HEK293 (cell line): ENCODE measurements around the gene LRRC4C.

Experiments used
- CTCF ChIA-PET: fragments of 350-600 bp; formaldehyde crosslinking; extraction: SDS; loops from one replicate; lab custom pipeline; 2021; ENCODE audit warnings: antibody characterized with exemption; lab: Yijun Ruan, JAX
- POLR2A ChIA-PET: fragments of 300-600 bp; formaldehyde crosslinking; extraction: SDS; loops from one replicate; lab custom pipeline; 2020; ENCODE audit warnings: antibody characterized with exemption, inconsistent platforms; lab: Yijun Ruan, JAX
- H3K27ac ChIP-seq: fragments of 200-500 bp; sonication (Bioruptor generic); 2 replicates; pipeline ENCODE4 v1.5.1; 2014; ENCODE audit warnings: low read depth, low read length, control low read depth, inconsistent platforms; ENCODE audit errors: extremely low read depth
- H3K36me3 ChIP-seq, 2 experiments: fragments of 200-500 bp in 1 of 2; sonication (Bioruptor generic) in 1 of 2; 1 replicate in 1 of 2; 2 replicates in 1 of 2; pipeline ENCODE4 v1.5.1; 2014 to 2017; ENCODE audit warnings: inconsistent platforms in 2 of 2, low read length in 2 of 2; ENCODE audit not compliant: control insufficient read depth in 2 of 2, insufficient read depth in 1 of 2
- H3K4me1 ChIP-seq: fragments of 200-500 bp; sonication (Bioruptor generic); 2 replicates; pipeline ENCODE4 v1.5.1; 2014; ENCODE audit warnings: mild to moderate bottlenecking, low read length, inconsistent platforms; ENCODE audit not compliant: control insufficient read depth, insufficient read depth
- H3K4me3 ChIP-seq: 2 replicates; pipeline ENCODE4 v1.5.1; 2011; ENCODE audit warnings: low read depth, mild to moderate bottlenecking, control low read depth, low read length, moderate library complexity
- H3K9me3 ChIP-seq: fragments of 200-500 bp; sonication (Bioruptor generic); 2 replicates; pipeline ENCODE4 v1.5.1; 2014; ENCODE audit warnings: low read depth, low read length, inconsistent platforms; ENCODE audit not compliant: control insufficient read depth, insufficient read depth
- GLI4 ChIP-seq: fragments of 450-650 bp; formaldehyde crosslinking; IDR thresholded peaks from 2 replicates; pipeline ENCODE4 v1.5.1; 2016; ENCODE audit warnings: missing biosample characterization, missing genetic modification characterization
- ZBTB11 ChIP-seq: fragments of 450-650 bp; formaldehyde crosslinking; conservative IDR thresholded peaks from 2 replicates; pipeline ENCODE4 v1.5.1; 2016; ENCODE audit warnings: low read depth, missing biosample characterization, missing genetic modification characterization
- ZEB2 ChIP-seq: fragments of 450-650 bp; formaldehyde crosslinking; IDR thresholded peaks from 2 replicates; pipeline ENCODE4 v1.5.1; 2016; ENCODE audit warnings: missing biosample characterization, missing genetic modification characterization
- ZFP69B ChIP-seq: fragments of 450-650 bp; formaldehyde crosslinking; IDR thresholded peaks from 2 replicates; pipeline ENCODE4 v1.5.1; 2016; ENCODE audit warnings: missing biosample characterization, missing genetic modification characterization
- ZIC2 ChIP-seq: fragments of 450-650 bp; formaldehyde crosslinking; IDR thresholded peaks from 2 replicates; pipeline ENCODE4 v1.5.1; 2016; ENCODE audit warnings: missing biosample characterization, missing genetic modification characterization
- ZNF10 ChIP-seq: fragments of 450-650 bp; formaldehyde crosslinking; IDR thresholded peaks from 2 replicates; pipeline ENCODE4 v1.5.1; 2017; ENCODE audit warnings: missing biosample characterization, missing genetic modification characterization
- ZNF266 ChIP-seq: fragments of 450-650 bp; formaldehyde crosslinking; IDR thresholded peaks from 2 replicates; pipeline ENCODE4 v1.5.1; 2016; ENCODE audit warnings: missing biosample characterization, missing genetic modification characterization, low read depth
- ZNF311 ChIP-seq: fragments of 450-650 bp; formaldehyde crosslinking; IDR thresholded peaks from 2 replicates; pipeline ENCODE4 v1.5.1; 2017; ENCODE audit warnings: missing biosample characterization, missing genetic modification characterization, borderline replicate concordance
- ZNF341 ChIP-seq: fragments of 450-650 bp; formaldehyde crosslinking; IDR thresholded peaks from 2 replicates; pipeline ENCODE4; 2016; ENCODE audit warnings: low read depth, missing biosample characterization, missing genetic modification characterization
- ZNF391 ChIP-seq: fragments of 450-650 bp; formaldehyde crosslinking; IDR thresholded peaks from 2 replicates; pipeline ENCODE4 v1.5.1; 2016; ENCODE audit warnings: low read depth, missing biosample characterization, missing genetic modification characterization, borderline replicate concordance
- ZNF416 ChIP-seq: fragments of 450-650 bp; formaldehyde crosslinking; IDR thresholded peaks from 2 replicates; pipeline ENCODE4 v1.5.1; 2016; ENCODE audit warnings: missing biosample characterization, missing genetic modification characterization
- ZNF423 ChIP-seq: fragments of 450-650 bp; formaldehyde crosslinking; IDR thresholded peaks from 2 replicates; pipeline ENCODE4 v1.5.1; 2016; ENCODE audit warnings: missing biosample characterization, missing genetic modification characterization
- ZNF571 ChIP-seq: fragments of 450-650 bp; formaldehyde crosslinking; IDR thresholded peaks from 2 replicates; pipeline ENCODE4 v1.5.0; 2017; ENCODE audit warnings: missing biosample characterization, missing genetic modification characterization
- ZNF600 ChIP-seq: fragments of 450-650 bp; formaldehyde crosslinking; IDR thresholded peaks from 2 replicates; pipeline ENCODE4 v1.5.1; 2016; ENCODE audit warnings: missing biosample characterization, missing genetic modification characterization
- ZNF660 ChIP-seq: fragments of 450-650 bp; IDR thresholded peaks from 2 replicates; pipeline ENCODE4 v1.5.1; 2018; ENCODE audit warnings: missing biosample characterization, mild to moderate bottlenecking, missing genetic modification characterization
- ZSCAN16 ChIP-seq: fragments of 450-650 bp; formaldehyde crosslinking; IDR thresholded peaks from 2 replicates; pipeline ENCODE4 v1.5.1; 2016; ENCODE audit warnings: missing biosample characterization, missing genetic modification characterization
- TF ChIP-seq, protein P1 (sequence below): fragments of 450-650 bp; formaldehyde crosslinking; IDR thresholded peaks from 2 replicates; pipeline ENCODE4 v1.5.1; 2016; ENCODE audit warnings: missing biosample characterization, missing genetic modification characterization
- TF ChIP-seq, protein P2 (sequence below): fragments of 450-650 bp; formaldehyde crosslinking; IDR thresholded peaks from 2 replicates; pipeline ENCODE4 v1.5.1; 2017; ENCODE audit warnings: missing biosample characterization, missing genetic modification characterization
- TF ChIP-seq, protein P3 (sequence below): fragments of 450-650 bp; formaldehyde crosslinking; IDR thresholded peaks from 2 replicates; pipeline ENCODE4 v1.5.1; 2017; ENCODE audit warnings: missing biosample characterization, missing genetic modification characterization

LRRC4C gene

DNA sequence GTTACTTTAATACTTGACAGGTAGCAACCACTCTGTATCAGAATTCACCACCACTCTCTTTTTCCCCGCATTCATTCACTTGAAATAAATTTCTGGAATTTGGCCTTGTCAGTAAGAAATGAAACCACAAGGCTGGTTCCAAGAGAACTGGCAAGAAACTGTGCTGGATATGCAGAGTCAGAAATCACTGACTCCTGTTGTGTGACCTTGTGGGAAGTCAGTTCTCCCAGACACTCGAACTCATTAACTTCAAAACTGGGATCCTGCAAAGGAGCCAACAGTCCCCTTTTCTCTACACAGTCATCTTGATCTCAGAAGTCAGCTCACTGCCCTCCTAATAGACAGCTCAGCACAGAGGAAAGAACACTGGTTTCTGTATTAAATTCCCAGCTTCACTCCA is 142.7 kb downstream of the LRRC4C start:
- POLR2A ChIA-PET, result no interaction called here
- H3K9me3 ChIP-seq, result no peaks in the 10 kb centered on the region
- no peaks in the 10 kb centered on the region for H3K4me1 ChIP-seq
- no peak overlapping the region for H3K4me3 ChIP-seq
- H3K36me3 ChIP-seq, result no peaks in the 10 kb centered on the region
- TF ChIP-seq ZEB2 (tag by site-specific recombination) (no peak), ZBTB11 (no peak), GLI4 (tag by site-specific recombination) (no peak), ZNF10 (tag by site-specific recombination) (no peak), ZFP69B (tag by site-specific recombination) (no peak), ZNF341 (tag by site-specific recombination) (no peak), ZNF423 (tag by site-specific recombination) (no peak), ZNF416 (tag by site-specific recombination) (no peak), ZNF660 (tag by site-specific recombination) (no peak), ZNF571 (tag by site-specific recombination) (no peak), ZNF391 (no peak), ZNF600 (tag by site-specific recombination) (no peak), ZSCAN16 (tag by site-specific recombination) (no peak)
- TF ChIP-seq, protein P1, sequence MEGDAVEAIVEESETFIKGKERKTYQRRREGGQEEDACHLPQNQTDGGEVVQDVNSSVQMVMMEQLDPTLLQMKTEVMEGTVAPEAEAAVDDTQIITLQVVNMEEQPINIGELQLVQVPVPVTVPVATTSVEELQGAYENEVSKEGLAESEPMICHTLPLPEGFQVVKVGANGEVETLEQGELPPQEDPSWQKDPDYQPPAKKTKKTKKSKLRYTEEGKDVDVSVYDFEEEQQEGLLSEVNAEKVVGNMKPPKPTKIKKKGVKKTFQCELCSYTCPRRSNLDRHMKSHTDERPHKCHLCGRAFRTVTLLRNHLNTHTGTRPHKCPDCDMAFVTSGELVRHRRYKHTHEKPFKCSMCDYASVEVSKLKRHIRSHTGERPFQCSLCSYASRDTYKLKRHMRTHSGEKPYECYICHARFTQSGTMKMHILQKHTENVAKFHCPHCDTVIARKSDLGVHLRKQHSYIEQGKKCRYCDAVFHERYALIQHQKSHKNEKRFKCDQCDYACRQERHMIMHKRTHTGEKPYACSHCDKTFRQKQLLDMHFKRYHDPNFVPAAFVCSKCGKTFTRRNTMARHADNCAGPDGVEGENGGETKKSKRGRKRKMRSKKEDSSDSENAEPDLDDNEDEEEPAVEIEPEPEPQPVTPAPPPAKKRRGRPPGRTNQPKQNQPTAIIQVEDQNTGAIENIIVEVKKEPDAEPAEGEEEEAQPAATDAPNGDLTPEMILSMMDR (tag by site-specific recombination), result no peak
- TF ChIP-seq, protein P2, sequence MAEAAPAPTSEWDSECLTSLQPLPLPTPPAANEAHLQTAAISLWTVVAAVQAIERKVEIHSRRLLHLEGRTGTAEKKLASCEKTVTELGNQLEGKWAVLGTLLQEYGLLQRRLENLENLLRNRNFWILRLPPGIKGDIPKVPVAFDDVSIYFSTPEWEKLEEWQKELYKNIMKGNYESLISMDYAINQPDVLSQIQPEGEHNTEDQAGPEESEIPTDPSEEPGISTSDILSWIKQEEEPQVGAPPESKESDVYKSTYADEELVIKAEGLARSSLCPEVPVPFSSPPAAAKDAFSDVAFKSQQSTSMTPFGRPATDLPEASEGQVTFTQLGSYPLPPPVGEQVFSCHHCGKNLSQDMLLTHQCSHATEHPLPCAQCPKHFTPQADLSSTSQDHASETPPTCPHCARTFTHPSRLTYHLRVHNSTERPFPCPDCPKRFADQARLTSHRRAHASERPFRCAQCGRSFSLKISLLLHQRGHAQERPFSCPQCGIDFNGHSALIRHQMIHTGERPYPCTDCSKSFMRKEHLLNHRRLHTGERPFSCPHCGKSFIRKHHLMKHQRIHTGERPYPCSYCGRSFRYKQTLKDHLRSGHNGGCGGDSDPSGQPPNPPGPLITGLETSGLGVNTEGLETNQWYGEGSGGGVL (tag by site-specific recombination), result no peak
- TF ChIP-seq, protein P3, sequence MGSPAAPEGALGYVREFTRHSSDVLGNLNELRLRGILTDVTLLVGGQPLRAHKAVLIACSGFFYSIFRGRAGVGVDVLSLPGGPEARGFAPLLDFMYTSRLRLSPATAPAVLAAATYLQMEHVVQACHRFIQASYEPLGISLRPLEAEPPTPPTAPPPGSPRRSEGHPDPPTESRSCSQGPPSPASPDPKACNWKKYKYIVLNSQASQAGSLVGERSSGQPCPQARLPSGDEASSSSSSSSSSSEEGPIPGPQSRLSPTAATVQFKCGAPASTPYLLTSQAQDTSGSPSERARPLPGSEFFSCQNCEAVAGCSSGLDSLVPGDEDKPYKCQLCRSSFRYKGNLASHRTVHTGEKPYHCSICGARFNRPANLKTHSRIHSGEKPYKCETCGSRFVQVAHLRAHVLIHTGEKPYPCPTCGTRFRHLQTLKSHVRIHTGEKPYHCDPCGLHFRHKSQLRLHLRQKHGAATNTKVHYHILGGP (tag by site-specific recombination), result no peak
- no peak overlapping the region for H3K27ac ChIP-seq
- CTCF ChIA-PET, result no interaction called here

DNA sequence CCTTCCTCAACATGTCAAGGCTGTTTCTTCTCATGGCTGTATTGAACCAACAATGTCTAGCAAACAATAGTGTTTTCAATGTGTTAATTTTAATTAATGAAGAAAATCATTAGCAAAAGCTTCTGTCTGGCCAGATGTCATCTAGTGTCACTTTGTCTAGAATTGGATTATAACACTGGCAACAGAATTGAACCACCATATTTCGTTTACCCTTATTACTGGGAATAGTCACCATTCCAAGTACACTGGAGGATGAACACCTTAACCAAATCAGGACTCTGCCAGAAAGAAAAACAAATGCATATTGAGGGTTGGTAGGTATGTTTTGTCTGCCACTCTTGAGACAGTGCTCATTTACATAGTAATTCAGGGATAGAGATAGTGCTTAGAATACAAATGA is 146.2 kb downstream of the LRRC4C start:
- Histone ChIP-seq H3K9me3 (no peaks in the 10 kb centered on the region), H3K4me3 (no peak overlapping the region), H3K36me3 (no peaks in the 10 kb centered on the region), H3K4me1 (no peaks in the 10 kb centered on the region), H3K27ac (no peak overlapping the region)
- ChIA-PET CTCF (no interaction called here), POLR2A (no interaction called here)
- TF ChIP-seq ZNF266 (no peak), ZNF311 (tag by site-specific recombination) (no peak), ZIC2 (tag by site-specific recombination) (no peak)
